HL-60 (cell line): ENCODE data around the gene ARHGAP26.

Experiments used
- DNase-seq, 2 experiments: peaks; one replicate each; pipeline ENCODE4 v3.0.0-alpha.2; 2010 to 2020; ENCODE audit warnings: low read depth in 1 of 2, low spot score in 1 of 2
- H3K27ac ChIP-seq: fragments of 250-450 bp; sonication (Bioruptor Pico); replicated peaks from 2 replicates; pipeline ENCODE4 v1.5.1; 2020; ENCODE audit warnings: mild to moderate bottlenecking, moderate library complexity
- H3K27me3 ChIP-seq: fragments of 250-450 bp; sonication (Bioruptor Pico); 2 replicates; pipeline ENCODE4 v1.5.1; 2021; ENCODE audit warnings: mild to moderate bottlenecking, moderate library complexity; ENCODE audit not compliant: insufficient read depth, poor library complexity, severe bottlenecking
- H3K4me3 ChIP-seq: replicated peaks from 2 replicates; pipeline ENCODE4 v1.5.1; 2011; ENCODE audit warnings: mild to moderate bottlenecking, control low read depth, low read length; ENCODE audit not compliant: insufficient read depth
- GABPA ChIP-seq: IDR thresholded peaks from 2 replicates; pipeline ENCODE4 v1.6.1; 2012; ENCODE audit warnings: low read depth
- POLR2AphosphoS5 ChIP-seq: IDR thresholded peaks from 2 replicates; pipeline ENCODE4 v1.6.1; 2012; ENCODE audit warnings: low read depth
- REST ChIP-seq: IDR thresholded peaks from 2 replicates; pipeline ENCODE4 v1.6.1; 2012; ENCODE audit warnings: low read depth; ENCODE audit not compliant: insufficient replicate concordance
- SPI1 ChIP-seq: IDR thresholded peaks from 2 replicates; pipeline ENCODE4 v1.6.1; 2012; ENCODE audit warnings: low read depth, mild to moderate bottlenecking, borderline replicate concordance
- TF ChIP-seq, protein P1 (sequence below): IDR thresholded peaks from one replicate; pipeline ENCODE4 v1.5.1; 2011; ENCODE audit warnings: low read length, control low read depth, inconsistent platforms; ENCODE audit not compliant: insufficient read depth

ARHGAP26 gene

GRCh38 chr5:142972064-142972570 lies 201.9 kb downstream of the ARHGAP26 start:
- no peak for TF ChIP-seq GABPA
- TF ChIP-seq SPI1 = peak; percentile 31; the same call in 1 of the 2 replicates
- no peak overlapping the region for H3K27ac ChIP-seq
- DNase-seq = no peak
- H3K4me3 ChIP-seq = no peak overlapping the region
- no peaks in the 10 kb centered on the region for H3K27me3 ChIP-seq

DNA sequence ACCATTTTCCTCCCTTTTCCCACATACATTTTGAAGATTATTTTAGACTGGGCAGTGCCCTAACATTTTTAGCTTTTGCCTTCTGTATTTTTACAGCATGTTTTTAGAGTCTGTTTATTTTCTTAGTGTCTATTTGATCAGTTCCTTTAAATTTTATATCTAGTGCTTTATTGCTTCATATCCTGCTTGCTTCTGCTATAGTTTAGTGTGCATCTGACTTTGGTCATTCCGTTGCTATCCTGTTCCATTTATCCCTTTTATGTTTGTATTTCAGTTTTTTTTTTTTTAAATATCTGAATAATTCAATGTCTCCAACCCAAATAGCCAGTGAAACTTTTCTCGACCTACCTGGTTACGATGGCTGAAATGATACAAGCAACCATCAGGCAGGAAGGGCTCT lies 203.8 kb downstream of the ARHGAP26 start:
- DNase-seq = no peak
- no peak overlapping the region for H3K4me3 ChIP-seq
- TF ChIP-seq, protein P1, sequence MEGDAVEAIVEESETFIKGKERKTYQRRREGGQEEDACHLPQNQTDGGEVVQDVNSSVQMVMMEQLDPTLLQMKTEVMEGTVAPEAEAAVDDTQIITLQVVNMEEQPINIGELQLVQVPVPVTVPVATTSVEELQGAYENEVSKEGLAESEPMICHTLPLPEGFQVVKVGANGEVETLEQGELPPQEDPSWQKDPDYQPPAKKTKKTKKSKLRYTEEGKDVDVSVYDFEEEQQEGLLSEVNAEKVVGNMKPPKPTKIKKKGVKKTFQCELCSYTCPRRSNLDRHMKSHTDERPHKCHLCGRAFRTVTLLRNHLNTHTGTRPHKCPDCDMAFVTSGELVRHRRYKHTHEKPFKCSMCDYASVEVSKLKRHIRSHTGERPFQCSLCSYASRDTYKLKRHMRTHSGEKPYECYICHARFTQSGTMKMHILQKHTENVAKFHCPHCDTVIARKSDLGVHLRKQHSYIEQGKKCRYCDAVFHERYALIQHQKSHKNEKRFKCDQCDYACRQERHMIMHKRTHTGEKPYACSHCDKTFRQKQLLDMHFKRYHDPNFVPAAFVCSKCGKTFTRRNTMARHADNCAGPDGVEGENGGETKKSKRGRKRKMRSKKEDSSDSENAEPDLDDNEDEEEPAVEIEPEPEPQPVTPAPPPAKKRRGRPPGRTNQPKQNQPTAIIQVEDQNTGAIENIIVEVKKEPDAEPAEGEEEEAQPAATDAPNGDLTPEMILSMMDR = no peak
- TF ChIP-seq GABPA = no peak
- TF ChIP-seq REST = no peak
- TF ChIP-seq SPI1 = no peak
- no peak for TF ChIP-seq POLR2AphosphoS5

GRCh38 chr5:142974409-142974808 lies 204.2 kb downstream of the ARHGAP26 start:
- no peak for DNase-seq
- Histone ChIP-seq H3K27me3 (no peaks in the 10 kb centered on the region), H3K27ac (no peak overlapping the region), H3K4me3 (no peak overlapping the region)
- TF ChIP-seq REST (no peak), GABPA (no peak), SPI1 (no peak), POLR2AphosphoS5 (no peak)
- TF ChIP-seq, protein P1 = no peak

More for the DNA sequence above, 203.8 kb downstream of the ARHGAP26 start:
- Histone ChIP-seq H3K27me3 (no peaks in the 10 kb centered on the region), H3K27ac (no peak overlapping the region)

GRCh38 chr5:142976861-142977260 lies 206.7 kb downstream of the ARHGAP26 start:
- no peak overlapping the region for H3K4me3 ChIP-seq
- peak overlapping the region; percentile 61 for H3K27ac ChIP-seq
- TF ChIP-seq REST (no peak), GABPA (no peak), POLR2AphosphoS5 (no peak), SPI1 (no peak)
- TF ChIP-seq, protein P1 = no peak
- peak; percentile 7 to 32 for DNase-seq
- no peaks in the 10 kb centered on the region for H3K27me3 ChIP-seq
